Trophoblast cell (in vitro differentiated cells and primary cell): ENCODE measurements around the gene TRMT2A.

ENCODE experiments used
- DNase-seq, 2 donors: peaks; one replicate each; pipeline ENCODE4 v3.0.0-alpha.2; 2016
- H2AFZ ChIP-seq: 2 replicates; pipeline ENCODE4 v1.6.1; 2013; ENCODE audit warnings: low read length, moderate library complexity, mild to moderate bottlenecking; ENCODE audit not compliant: insufficient read depth, poor library complexity
- H2AK5ac ChIP-seq: 2 replicates; pipeline ENCODE4 v1.6.1; 2013; ENCODE audit warnings: mild to moderate bottlenecking, low read length
- H2BK120ac ChIP-seq: 2 replicates; pipeline ENCODE4 v1.6.1; 2013; ENCODE audit warnings: low read length, mild to moderate bottlenecking, moderate library complexity; ENCODE audit not compliant: insufficient read depth, poor library complexity
- H2BK12ac ChIP-seq: 2 replicates; pipeline ENCODE4 v1.6.1; 2013; ENCODE audit warnings: mild to moderate bottlenecking, low read length, moderate library complexity
- H2BK5ac ChIP-seq: 2 replicates; pipeline ENCODE4 v1.6.1; 2013; ENCODE audit warnings: low read length, low read depth, moderate library complexity, mild to moderate bottlenecking; ENCODE audit not compliant: poor library complexity
- H3K14ac ChIP-seq: 2 replicates; pipeline ENCODE4 v1.6.1; 2013; ENCODE audit warnings: mild to moderate bottlenecking, low read length
- H3K18ac ChIP-seq: 2 replicates; pipeline ENCODE4 v1.6.1; 2013; ENCODE audit warnings: mild to moderate bottlenecking, low read length
- H3K23ac ChIP-seq: 2 replicates; pipeline ENCODE4 v1.6.1; 2013; ENCODE audit warnings: low read length
- H3K27ac ChIP-seq: 2 replicates; pipeline ENCODE4 v1.5.1; 2013; ENCODE audit warnings: low read depth, mild to moderate bottlenecking, inconsistent platforms, low read length, moderate library complexity
- H3K27me3 ChIP-seq: 2 replicates; pipeline ENCODE4 v1.6.1; 2013; ENCODE audit warnings: inconsistent platforms, mild to moderate bottlenecking, low read length, moderate library complexity; ENCODE audit not compliant: insufficient read depth
- H3K36me3 ChIP-seq, 2 experiments: 1 replicate in 1 of 2; 2 replicates in 1 of 2; pipeline ENCODE4 v1.6.1; 2013; ENCODE audit warnings: low read length in 2 of 2, mild to moderate bottlenecking in 2 of 2, moderate library complexity in 1 of 2; ENCODE audit not compliant: insufficient read depth in 2 of 2, control insufficient read depth in 1 of 2
- H3K4ac ChIP-seq: 2 replicates; pipeline ENCODE4 v1.6.1; 2013; ENCODE audit warnings: low read depth, mild to moderate bottlenecking, low read length, moderate library complexity
- H3K4me1 ChIP-seq, 2 experiments: 1 replicate in 1 of 2; 2 replicates in 1 of 2; pipeline ENCODE4 v1.6.1; 2013; ENCODE audit warnings: low read length in 2 of 2, mild to moderate bottlenecking in 2 of 2, moderate library complexity in 1 of 2; ENCODE audit not compliant: insufficient read depth in 2 of 2, control insufficient read depth in 1 of 2
- H3K4me2 ChIP-seq: 2 replicates; pipeline ENCODE4 v1.6.1; 2013; ENCODE audit warnings: inconsistent platforms, mild to moderate bottlenecking, low read length, moderate library complexity
- H3K4me3 ChIP-seq: 2 replicates; pipeline ENCODE4 v1.5.1; 2013; ENCODE audit warnings: mild to moderate bottlenecking, low read depth, low read length, inconsistent platforms
- H3K79me1 ChIP-seq: one replicate; pipeline ENCODE4 v1.6.1; 2013; ENCODE audit warnings: low read length
- H3K79me2 ChIP-seq: 2 replicates; pipeline ENCODE4 v1.6.1; 2013; ENCODE audit warnings: low read length, mild to moderate bottlenecking; ENCODE audit not compliant: control insufficient read depth, insufficient read depth, poor library complexity
- H3K9ac ChIP-seq: 2 replicates; pipeline ENCODE4 v1.6.1; 2013; ENCODE audit warnings: mild to moderate bottlenecking, low read length
- H3K9me3 ChIP-seq: 2 replicates; pipeline ENCODE4 v1.6.1; 2013; ENCODE audit warnings: low read depth, mild to moderate bottlenecking, control low read depth, inconsistent platforms, low read length; ENCODE audit not compliant: insufficient read depth
- H4K12ac ChIP-seq: 2 replicates; pipeline ENCODE4 v1.6.1; 2013; ENCODE audit warnings: low read depth, mild to moderate bottlenecking, low read length, moderate library complexity
- H4K8ac ChIP-seq: 2 replicates; pipeline ENCODE4 v1.6.1; 2013; ENCODE audit warnings: low read depth, mild to moderate bottlenecking, low read length, moderate library complexity
- H4K91ac ChIP-seq: one replicate; pipeline ENCODE4 v1.6.1; 2013; ENCODE audit warnings: low read depth, mild to moderate bottlenecking, low read length, moderate library complexity
- WGBS: extraction: QIAGEN DNeasy Blood & Tissue Kit; methylation state at CpG from one replicate; pipeline ENCODE4 v1.1.7; 2013; ENCODE audit warnings: missing lambda C conversion rate; ENCODE audit not compliant: insufficient read length, insufficient coverage; ENCODE audit errors: extremely low coverage; 5-methylcytosine and 5-hydroxymethylcytosine counted together

The TRMT2A gene

GRCh38 chr22:20084547-20085413, 32.2 kb downstream of the TRMT2A start:
- Histone ChIP-seq H3K23ac (no peak overlapping the region), H3K4me1 (peaks cover 21 to 35% of the 10 kb centered on the region in 2 experiments), H3K79me1 (peaks cover 11% of the 10 kb centered on the region), H3K27ac (no peak overlapping the region), H3K4me2 (no peak overlapping the region), H3K4me3 (no peak overlapping the region), H4K8ac (no peak overlapping the region), H3K79me2 (peaks cover 34% of the 10 kb centered on the region), H3K27me3 (no peaks in the 10 kb centered on the region), H2BK120ac (no peak overlapping the region), H3K4ac (peak overlapping the region; percentile 82), H2AFZ (no peak overlapping the region), H3K36me3 (peaks cover 40 to 41% of the 10 kb centered on the region in 2 experiments), H2AK5ac (no peak overlapping the region), H3K9me3 (no peaks in the 10 kb centered on the region), H2BK5ac (no peak overlapping the region), H3K18ac (no peak overlapping the region), H3K9ac (no peak overlapping the region), H2BK12ac (no peak overlapping the region), H4K12ac (no peak overlapping the region), H3K14ac (no peak overlapping the region), H4K91ac (no peak overlapping the region)
- DNase-seq = peak in 1 of 2 donors; percentile 43
- WGBS = no CpG with 5 or more reads among the region's 23 CpGs

- Histone ChIP-seq H3K23ac (no peak overlapping the region), H3K18ac (no peak overlapping the region), H3K27ac (no peak overlapping the region), H3K4me3 (no peak overlapping the region), H2AK5ac (no peak overlapping the region), H3K79me2 (peaks cover 38% of the 10 kb centered on the region), H3K4me2 (no peak overlapping the region), H3K4me1 (peaks cover 21 to 35% of the 10 kb centered on the region in 2 experiments), H2BK12ac (no peak overlapping the region), H2AFZ (no peak overlapping the region), H2BK120ac (no peak overlapping the region), H3K14ac (no peak overlapping the region), H3K36me3 (peaks cover 32 to 33% of the 10 kb centered on the region in 2 experiments), H2BK5ac (no peak overlapping the region), H3K9ac (peak overlapping the region; percentile 59), H3K9me3 (no peaks in the 10 kb centered on the region), H4K91ac (no peak overlapping the region), H4K12ac (no peak overlapping the region), H3K27me3 (no peaks in the 10 kb centered on the region), H3K79me1 (peaks cover 17% of the 10 kb centered on the region), H3K4ac (peak overlapping the region; percentile 82), H4K8ac (no peak overlapping the region)
- no CpG with 5 or more reads among the region's 10 CpGs for WGBS
- DNase-seq = no peak
Observed at GRCh38 chr22:20083891-20084546, 33.0 kb downstream of the TRMT2A start.

GRCh38 chr22:20083157-20083890, 33.7 kb downstream of the TRMT2A start:
- Histone ChIP-seq H2BK120ac (no peak overlapping the region), H3K4me3 (no peak overlapping the region), H2BK5ac (no peak overlapping the region), H2BK12ac (no peak overlapping the region), H3K4me2 (peak overlapping the region; percentile 47), H4K12ac (no peak overlapping the region), H3K9ac (no peak overlapping the region), H3K36me3 (peaks cover 27 to 30% of the 10 kb centered on the region in 2 experiments), H3K23ac (no peak overlapping the region), H3K4me1 (peaks cover 21 to 35% of the 10 kb centered on the region in 2 experiments), H3K79me1 (peaks cover 17% of the 10 kb centered on the region), H3K18ac (no peak overlapping the region), H2AFZ (no peak overlapping the region), H4K91ac (no peak overlapping the region), H4K8ac (no peak overlapping the region), H3K79me2 (peaks cover 38% of the 10 kb centered on the region), H3K27ac (no peak overlapping the region), H3K27me3 (no peaks in the 10 kb centered on the region), H3K9me3 (no peaks in the 10 kb centered on the region), H3K14ac (no peak overlapping the region), H2AK5ac (no peak overlapping the region), H3K4ac (peak overlapping the region; percentile 82)
- peak in 1 of 2 donors; percentile 17 for DNase-seq
- no CpG with 5 or more reads among the region's 10 CpGs for WGBS
